ENCODE data around the gene C13orf46.

Gene C13orf46

DNA sequence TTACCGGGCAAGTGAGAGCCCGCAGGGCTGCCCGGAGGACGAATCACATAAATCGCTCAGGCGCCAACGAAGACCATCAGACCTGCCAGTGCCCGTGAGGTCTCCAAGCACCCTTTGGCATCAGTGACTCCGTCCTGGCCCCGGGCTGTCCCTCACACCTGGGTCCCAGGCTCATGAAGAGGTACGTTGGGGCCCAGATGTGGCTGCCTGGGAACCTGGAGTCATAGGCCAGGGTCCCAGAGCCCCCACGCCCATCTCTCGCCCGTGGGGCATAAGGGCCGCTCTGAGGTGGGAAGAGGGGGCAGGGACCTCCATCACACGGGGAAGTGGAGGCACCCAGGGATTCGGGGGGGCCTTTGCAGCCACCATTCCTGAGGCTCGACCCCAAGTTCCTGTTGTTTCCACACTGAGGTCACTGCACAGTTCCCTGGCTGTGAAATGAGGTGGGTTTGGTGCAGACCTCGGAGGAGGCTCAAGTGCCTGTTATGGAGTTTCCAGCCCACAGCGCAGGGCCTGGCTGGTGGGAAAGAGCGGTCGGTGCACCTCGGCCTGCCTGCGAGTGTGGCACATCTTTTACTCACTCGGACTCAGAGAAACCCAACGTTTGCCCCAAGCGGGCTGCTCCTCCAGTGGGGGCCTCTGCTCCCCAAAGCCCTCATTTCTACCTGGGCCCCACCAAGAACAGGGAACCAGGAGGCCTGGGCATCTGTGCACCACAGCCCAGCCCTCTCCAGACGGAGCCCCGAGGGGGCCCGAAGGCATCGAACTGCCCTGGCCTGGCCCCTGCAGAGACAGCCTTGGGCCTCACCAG is 35.9 kb upstream of the C13orf46 start:
- no peak for DNase-seq

DNA sequence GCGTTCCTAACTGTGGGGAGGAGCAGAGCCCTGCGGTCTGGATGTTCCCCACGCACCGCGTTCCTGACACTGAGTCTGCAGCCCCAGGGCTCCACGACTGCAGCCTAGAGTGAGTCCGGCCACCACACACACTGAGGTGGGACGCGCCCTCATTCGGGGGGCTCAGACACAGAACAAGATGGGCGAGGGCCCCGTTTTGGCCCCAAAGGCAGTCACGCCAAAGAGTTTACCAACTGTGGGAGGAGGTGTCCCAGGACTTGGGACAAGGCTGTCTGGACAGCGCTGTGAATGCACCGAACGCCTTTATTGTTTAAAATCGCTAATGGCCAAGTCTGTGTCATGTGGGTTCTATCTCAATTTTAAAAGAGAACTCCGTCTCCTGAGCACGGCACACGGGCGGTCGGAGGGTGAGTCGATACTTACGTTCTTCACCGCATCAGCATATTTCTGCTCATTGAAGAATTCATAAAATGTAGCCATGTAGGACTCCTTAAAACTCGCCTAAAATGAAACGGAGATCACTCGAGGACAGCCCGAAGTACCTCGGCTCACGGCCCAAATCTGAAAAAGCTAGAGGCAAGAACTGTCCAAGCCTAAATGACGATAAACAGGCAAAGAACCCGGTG is 35.2 kb upstream of the C13orf46 start:
- DNase-seq: no peak

DNA sequence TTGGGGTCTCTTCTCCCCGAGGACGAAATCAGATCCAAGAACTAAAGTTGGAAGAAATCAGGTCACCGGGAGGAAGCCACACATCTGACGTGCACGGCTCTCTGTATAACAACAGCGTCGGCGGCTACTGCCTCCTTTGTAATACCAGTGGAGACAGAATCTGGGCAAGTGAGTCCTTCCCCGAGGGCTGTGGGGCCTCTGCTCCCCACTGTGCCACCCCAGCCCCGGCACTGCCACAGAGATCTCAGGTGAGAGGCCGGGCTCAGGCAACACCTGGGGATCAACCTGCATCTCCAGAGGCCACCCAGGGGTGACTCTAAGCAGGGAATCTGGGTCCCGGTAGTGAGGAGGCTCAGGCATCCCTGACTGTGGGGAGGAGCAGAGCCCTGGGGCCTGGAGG is 33.7 kb upstream of the C13orf46 start:
- DNase-seq: no peak

DNA sequence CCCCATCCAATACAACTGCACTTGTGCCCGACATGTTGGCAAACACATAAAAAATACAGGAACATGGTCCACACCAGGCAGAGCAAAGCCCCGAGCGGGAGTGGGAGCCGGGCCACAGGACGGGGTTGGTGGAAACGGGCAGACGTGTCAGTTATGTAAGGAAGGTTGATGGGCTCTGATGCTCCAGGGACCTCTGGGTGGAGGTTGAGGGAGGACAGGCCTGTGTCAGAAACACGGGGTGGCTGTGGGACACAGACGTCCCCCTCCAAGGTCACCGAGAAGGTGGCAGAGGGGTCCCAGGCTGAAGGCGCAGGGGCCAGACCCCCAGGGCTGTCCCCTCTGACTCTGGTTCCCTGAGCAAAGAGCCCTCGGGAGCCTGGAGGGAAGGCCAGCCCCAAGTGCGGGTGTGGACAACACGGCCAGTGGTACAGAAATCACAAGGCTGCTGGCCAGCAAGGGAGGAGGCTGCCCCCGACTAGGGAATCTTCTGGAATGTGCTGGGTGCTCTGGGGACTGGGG is 31.4 kb upstream of the C13orf46 start:
- no peak for DNase-seq

DNA sequence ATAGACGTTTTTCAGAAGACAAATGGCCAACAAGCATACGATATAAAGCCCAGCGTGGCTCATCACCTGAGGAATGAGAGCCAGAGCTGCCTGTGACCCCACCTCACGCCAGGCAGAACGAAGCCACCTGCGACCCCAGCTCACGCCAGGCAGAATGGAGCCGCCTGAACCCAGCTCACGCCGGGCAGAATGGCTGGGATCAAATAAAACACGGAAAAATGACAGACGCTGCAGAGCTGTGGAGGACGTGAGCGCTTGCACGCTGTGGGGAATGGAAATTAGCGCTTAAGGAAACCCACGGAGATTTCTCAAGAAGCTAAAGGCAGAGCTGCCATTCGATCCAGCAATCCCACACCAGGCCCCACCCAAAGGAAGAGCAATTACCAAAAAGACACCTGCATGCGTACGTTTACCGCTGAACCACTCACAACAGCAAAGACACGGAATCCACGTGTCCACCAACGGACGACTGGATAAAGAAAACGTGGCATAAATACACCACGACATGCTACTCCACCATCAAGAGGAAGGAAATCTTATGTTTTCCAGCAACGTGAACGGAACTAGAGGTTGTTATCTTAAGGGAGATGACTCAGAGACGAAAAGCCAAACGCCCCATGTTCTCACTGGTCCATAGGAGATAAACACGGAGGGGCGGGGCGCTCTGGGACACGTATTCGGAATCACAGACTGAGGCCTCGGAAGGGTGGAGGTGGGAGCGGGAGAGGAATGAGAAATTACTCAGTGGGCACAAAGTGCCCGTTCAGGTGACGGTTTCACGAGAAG is 30.7 kb upstream of the C13orf46 start:
- DNase-seq: no peak

DNA sequence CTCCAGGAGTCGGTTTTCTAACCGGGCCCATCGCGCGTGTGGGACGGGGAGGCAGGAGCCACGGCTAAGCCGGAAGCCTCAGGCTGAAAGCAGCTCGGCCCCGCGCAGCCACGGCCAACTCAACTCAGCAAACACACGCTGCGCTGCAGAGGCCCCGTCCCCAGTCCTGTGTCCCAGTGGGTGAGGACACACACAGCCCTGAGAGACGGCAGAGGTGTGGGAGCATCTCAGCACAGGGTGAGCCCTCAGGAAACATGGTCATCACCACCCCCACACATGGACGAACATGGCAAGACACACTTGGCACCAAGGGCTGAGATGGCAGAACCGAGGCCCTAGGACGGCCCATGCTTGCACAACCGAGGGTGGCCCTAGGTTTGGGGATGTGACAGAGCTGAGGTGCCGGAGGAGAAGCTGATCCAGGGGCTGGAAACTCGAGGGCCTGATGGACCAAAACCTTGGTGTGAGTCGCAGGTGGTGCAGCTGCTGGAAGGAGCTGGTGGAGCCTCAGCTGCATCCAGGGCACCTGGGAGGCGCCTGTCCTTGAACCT is 29.0 kb upstream of the C13orf46 start:
- no peak for DNase-seq

DNA sequence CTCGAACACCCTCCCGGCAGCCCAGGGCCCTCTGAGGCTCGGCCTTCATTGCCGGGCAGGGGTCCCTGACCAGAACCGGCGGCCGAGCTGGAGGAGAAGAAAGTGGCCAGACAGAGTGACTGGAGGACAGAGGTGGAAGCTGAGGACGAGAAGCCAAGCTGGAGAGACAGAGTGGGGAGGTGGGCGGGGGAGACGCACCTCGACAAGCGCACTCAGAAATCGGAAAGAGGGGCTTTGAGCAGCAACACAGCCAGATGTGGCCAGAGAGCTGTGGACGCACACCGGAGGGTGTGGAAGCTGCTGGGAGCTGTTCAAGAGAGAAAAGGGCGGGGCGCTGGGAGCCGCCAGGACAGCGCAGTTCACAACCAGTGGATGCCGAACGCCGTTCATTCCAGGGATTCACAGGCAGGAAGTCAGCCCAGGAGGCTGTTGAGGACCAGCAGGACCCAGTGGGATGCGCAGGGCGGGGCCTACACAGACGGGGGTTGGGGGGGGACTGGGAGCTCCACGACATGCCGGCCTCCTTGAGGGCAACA is 28.2 kb upstream of the C13orf46 start:
- peak in 1 of 2 experiments; percentile 35 for DNase-seq

DNA sequence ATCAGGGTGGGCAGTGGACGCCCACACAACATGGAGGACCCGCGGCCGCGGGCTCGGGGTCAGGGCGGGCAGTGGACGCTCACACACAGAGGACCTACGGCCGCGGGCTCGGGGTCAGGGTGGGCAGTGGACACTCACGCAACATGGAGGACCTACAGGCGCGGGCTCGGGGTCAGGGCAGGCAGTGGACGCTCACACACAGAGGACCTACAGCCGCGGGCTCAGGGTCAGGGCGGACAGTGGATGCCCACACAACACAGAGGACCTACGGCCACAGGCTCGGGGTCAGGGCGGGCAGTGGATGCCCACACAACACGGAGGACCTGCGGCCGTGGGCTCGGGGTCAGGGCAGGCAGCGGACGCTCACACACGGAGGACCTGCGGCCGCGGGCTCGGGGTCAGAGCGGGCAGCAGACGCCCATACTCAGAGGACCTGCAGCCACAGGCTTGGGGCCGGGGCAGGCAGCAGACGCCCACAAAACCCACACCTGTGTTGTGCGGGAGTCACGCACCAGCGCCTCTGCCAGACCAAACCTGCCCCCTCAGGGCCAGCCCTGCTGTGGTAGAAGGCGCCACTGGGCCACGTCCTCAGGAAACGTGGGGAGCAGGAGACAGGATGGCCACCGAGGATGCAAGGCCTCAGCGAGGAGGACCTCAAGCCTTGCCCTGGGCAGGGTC is 27.6 kb upstream of the C13orf46 start:
- DNase-seq: no peak

DNA sequence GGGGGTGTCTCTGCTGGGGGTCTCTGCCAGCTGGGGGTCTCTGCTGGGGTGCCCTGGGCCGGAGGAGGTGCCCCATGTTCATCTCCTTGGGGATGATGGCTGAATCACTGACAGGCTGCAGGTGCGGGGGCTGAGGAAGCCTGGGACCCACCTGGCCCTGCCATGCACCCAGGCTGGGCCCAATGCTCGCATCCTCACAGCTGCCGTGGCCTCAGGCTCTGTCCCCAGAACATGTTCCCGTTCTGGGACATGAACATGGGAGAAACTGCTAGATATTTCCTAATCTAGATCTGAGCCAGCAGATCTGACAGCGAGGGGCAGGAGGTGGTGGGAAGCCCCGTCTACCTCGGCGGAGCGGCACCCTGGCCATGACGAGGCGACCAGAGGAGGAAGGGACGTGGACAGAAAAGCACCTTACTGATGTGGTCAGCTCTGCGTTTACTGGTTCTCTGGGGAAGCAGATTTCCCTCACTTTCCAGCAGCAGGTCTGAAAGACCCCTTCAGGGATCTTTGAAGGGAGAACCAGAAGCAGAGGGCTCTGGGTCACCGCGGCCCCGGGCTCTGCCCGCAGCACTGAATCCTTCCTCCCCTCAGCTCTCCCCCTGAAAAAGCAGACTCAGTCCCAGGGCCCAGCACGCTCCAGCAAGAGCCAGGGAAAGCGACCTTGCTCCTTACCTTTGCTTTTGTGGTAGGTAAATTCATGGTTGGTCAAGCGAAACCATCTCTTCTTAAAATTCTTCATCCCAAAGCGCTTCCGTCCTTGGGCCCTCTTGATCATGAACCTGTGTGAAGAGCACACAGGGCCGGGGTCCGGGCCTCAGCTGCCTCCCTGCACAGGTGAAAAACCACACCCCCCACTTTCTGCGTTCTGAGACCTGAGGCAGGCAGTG is 26.5 kb upstream of the C13orf46 start:
- DNase-seq: no peak

DNA sequence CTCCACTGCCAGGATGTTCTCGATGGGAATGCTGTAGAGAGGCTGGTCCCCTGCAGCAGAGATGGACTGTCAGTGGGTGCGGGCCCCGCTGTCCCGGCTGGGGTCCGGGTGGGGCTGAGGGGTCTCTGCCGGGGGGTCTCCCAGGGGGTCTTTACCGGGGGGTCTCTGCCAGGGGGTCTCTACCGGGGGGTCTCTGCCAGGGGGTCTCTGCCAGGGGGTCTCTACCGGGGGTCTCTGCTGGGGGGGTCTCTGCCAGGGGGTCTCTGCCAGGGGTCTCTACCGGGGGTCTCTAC is 25.7 kb upstream of the C13orf46 start:
- DNase-seq: no peak

DNA sequence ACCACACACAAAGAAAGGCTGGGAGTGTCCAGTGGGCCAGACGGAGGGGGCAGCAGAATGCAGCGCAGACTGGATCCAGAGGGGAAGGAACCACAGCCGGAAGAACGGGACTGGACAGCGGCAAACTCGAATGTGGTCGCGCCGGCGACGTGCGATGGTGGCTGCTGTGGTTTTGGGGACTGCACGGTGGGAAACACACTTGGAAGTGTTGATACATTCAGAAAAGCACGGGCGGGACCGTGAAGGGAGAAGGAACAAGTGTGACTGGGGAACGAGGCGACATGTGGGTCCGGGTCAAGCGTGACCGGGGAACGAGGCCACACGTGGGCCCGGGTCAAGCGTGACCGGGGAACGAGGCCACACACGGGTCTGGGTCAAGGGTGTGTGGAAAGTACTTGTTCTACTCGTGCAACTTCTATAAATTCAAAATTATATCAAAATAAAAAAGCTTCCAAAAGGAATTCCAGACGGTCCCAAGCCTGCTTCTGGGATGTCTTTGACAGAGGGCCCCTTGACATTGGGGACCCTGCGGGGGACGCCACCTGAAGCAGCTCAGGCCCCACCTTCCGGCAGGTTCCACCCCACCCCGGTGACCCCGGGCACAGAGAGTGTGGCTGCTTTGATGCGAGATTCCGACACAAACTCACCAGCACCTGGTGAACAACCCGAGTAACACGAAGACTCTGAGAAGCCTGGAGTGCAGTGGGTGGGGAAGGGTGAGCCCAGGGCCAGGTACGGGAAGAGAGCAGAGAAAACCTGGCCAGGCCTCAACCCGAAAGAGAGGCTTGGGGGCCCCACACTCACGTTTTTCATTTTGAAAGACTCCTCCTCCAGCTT is 25.1 kb upstream of the C13orf46 start:
- no peak for DNase-seq

DNA sequence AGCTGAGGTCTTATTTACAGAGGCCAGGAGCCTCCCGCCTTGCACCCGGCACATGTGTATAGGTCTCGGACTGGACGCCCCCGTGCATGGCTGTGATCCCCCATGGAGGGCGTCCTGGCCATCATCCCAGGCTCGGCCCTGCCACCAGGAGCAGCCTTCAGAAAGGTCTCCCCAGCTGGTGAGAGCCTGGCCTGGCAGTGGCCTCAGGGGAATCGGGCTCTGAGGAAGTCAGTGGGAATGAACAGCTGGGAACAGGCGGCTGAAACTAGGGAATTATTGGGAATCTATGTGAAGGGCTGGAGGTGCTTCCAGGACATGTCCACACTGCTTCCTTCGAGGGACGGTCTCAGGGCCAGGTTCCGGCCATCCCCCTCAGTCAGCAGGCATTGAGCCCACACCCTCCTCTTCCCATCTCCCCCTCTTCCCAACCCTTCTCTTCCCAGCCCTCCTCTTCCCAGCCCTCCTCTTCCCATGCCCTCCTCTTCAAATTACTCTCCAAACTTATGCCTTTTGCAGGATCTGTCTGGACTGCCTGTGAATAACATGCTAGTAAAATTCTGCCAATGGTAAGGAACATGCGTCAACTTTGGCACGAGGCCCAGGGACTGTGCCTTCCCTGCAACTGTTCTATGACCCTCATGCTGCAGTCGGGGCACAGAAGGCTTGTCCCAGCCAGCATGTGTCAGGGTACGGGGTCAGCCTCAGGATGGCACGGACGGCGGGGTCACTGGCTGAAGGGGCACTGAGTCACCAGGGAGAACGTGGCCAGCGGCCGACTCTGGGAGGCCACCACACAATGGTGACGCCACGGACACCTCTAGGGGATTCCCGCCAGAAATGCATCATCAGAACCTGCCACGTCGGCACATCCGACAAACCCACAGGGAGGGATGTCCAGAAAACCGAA is 24.2 kb upstream of the C13orf46 start:
- DNase-seq: no peak

DNA sequence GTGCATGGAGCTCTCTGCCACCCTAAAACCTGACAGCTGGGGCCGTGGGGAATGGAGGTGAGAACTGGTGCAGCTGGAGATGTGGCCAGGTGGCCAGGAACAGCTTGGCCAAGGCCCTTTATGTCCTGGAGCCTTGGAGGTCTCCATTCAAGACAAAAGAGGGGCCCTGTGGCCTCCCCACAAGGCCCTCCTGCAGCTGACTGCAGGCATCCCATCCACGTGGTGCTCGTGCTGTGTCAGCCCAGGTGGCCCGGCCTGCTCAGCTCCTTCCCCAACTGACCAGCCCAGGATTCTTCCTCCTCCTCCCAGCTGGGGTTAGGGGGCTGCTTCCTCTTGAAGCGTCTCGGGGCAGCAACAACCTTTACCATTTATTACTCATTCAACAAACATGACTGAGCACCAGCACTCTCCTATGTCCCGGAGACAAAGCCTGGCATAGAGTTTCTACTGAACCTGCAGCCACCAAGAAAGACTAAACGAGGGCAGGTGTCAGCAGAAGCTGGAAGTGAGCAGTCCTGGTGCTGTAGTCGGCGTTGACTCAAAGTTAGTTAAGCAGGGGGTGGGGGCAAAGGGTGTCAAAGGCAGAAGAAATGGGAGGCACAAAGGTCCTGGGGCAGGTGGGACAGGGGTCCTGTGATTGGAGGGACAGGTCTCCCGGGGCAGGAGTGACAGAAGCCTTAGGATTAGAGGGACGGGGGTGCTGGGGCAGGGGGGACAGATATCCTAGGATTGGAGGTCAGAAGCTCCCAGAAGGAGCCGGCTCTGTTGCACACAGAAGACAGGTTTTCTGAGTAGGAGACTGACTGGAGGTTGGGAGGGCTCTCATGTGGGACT is 23.3 kb upstream of the C13orf46 start:
- no peak for DNase-seq

DNA sequence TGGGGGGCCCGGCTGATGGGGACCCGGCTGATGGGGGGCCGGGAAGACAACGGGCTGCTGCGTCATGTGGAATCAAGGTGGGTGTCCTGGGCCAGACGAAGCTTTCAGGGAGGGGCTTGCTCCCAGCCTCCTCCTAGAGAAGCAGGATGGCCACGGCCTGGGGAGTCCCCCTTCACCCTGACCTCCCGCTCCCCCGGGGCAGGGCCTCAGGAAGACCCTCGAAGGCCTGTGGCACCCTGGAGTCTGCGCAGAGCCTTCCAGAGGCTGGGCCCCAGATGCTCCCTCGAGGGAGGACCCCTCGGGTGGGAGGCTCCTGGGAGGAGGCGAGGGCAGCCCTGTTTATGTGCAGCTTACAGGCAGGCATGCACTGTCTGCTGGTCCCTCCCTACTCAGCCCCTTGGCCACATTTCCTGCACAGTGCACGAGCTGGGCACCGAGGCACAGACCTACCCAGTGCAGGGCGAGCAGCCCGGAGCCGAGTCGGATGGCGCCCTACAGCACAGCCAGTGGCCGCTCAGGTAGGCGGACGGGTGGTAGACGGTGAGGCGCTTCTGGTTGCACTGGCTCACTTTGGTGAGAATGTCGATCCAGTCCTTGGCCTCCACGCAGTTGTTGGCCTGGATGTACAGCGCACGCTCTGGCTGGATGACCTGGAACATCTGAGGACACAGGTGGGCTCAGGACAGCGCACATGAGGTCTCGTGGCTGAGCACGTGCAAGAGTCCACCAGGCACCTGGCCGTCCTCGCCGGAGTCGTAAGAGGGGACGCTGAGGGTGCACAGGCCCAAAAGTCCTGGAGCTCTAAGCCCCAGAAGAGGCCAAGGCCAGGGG is 22.4 kb upstream of the C13orf46 start:
- no peak for DNase-seq

DNA sequence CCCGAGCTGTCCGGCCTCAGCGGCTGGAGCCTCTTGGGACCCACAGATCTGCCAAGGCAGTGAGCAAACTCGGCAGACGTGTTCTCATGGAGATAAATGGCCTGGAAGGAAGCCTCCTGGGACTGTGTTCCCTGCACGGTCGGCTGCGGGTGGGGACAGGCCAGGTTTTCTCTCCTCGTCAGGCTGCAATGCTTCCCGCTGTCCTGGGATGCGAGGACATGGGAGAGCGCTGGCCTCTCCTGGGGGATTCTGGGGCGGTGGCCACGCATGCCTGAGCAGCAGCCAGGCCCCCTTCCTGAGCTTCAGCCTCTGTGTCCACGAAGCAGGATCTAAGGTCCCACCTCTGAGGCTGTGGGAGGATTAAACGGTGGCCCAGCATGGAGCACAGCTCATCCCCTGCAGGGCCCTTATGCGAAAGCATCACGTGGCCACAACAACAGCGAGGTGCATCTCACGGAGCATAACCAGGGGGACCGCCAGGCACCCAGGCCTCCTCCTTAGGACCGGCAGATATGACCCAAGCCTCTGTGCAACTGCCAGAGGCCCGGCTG is 21.2 kb upstream of the C13orf46 start:
- no peak for DNase-seq

DNA sequence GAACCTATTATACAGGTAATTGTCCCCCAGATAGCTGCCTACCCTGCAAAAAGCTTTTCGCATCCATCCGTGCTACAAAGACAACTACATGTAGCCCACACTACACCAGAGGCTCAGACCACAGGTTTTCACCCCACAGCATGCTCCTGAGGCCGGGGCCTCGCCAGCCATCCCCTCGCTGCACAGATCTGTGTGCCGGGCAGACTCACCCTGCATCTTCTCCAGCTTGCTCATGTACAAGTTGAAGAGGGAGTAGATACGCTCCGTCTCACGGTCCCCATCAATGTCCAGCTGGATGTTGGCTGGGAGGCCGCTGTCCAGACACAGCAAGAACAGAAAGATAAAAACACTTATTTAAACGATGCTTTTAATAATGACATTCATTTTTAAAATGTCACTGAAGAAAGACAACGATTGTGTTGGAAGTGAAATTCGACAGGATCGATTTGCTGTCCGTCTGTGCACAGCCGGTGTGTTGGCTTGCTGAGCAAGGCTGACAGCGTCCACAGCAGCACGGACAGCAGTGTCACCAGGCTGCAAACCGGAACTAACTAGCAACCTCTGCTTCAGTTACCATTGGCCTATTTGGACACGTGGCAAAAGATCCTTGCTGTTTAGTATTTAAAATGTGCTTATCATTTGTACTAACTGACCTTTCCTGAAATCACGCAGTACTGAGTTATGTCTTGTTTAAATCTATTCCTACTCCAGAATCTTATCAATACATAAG is 18.6 kb upstream of the C13orf46 start:
- no peak for DNase-seq

Data from NCI-H187 (cell line).